Transverse colon (tissue), 4 donors: ENCODE data around the gene PCBP3. TPM values are rescaled to one million over a fixed set of nuclear protein-coding genes. Genes with fewer than 3 reads are reported as not detected.
A peak's percentile ranks its signal among the peaks of the same experiment; 100 is the strongest.
"Not testable (repeated sequence)": the region's sequence is repeated elsewhere in the genome, so short reads cannot be mapped to it uniquely, and the experiment has no call there.

Source experiments
- DNase-seq: peaks from one replicate; pipeline ENCODE4 v3.0.0-alpha.2; 2019
- H3K27ac ChIP-seq, 4 donors: fragments of 200-600 bp; sonication (generic); 2 replicates each; pipeline ENCODE4 v1.5.1; 2016 to 2018; ENCODE audit warnings: inconsistent platforms in 4 of 4
- H3K27me3 ChIP-seq: fragments of 200-600 bp; sonication (generic); 2 replicates; pipeline ENCODE4 v1.5.1; 2017; ENCODE audit warnings: inconsistent platforms
- H3K36me3 ChIP-seq, 4 donors: fragments of 200-600 bp; sonication (generic); 2 replicates each; pipeline ENCODE4 v1.5.1; 2017 to 2019; ENCODE audit warnings: inconsistent platforms in 4 of 4
- H3K4me1 ChIP-seq, 4 donors: fragments of 200-600 bp; sonication (generic); 2 replicates each; pipeline ENCODE4 v1.5.1; 2017 to 2020; ENCODE audit warnings: inconsistent platforms in 4 of 4
- H3K4me3 ChIP-seq, 4 donors: fragments of 200-600 bp; sonication (generic); 1 replicate in 1 of 4; 2 replicates in 3 of 4; pipeline versions ENCODE4 v1.5.1 to v1.6.1; 2017 to 2019; ENCODE audit warnings: inconsistent platforms in 4 of 4
- H3K9me3 ChIP-seq, 2 donors: fragments of 200-600 bp; sonication (generic); 2 replicates each; pipeline ENCODE4 v1.5.1; 2017 to 2019; ENCODE audit warnings: inconsistent platforms in 2 of 2
- EP300 ChIP-seq: sonication (generic); formaldehyde crosslinking; IDR thresholded peaks from one replicate; pipeline ENCODE4 v1.6.1; 2017; ENCODE audit warnings: antibody characterized with exemption, low read depth
- POLR2A ChIP-seq: fragments of 450-650 bp; IDR thresholded peaks from one replicate; pipeline ENCODE4 v1.6.1; 2016; ENCODE audit warnings: antibody characterized with exemption, mild to moderate bottlenecking, moderate library complexity
- POLR2AphosphoS5 ChIP-seq, 3 donors: sonication (generic); formaldehyde crosslinking; IDR thresholded peaks; one replicate each; pipeline ENCODE4 v1.6.1; 2016; ENCODE audit warnings: antibody characterized with exemption in 3 of 3
- WGBS, 2 donors: methylation state at CpG; one replicate each; pipeline ENCODE4 v1.1.5; 2018; ENCODE audit warnings: low coverage in 1 of 2; 5-methylcytosine and 5-hydroxymethylcytosine counted together
- in situ Hi-C, 4 donors: fragments of 200-750 bp; cut with MboI; loops; one replicate each; pipeline versions ENCODE4 v1.15.0 to v1.15.1; 2017; ENCODE audit warnings: low sequenced_read_pairs in 3 of 4, low pct_ligation_motif_present in 1 of 4, low pct_unique_long_range_greater_than_20kb in 1 of 4
- intact Hi-C: fragments of 100-400 bp; cut with DNase I; formaldehyde crosslinking; loops from one replicate; pipeline ENCODE4 v1.15.1; 2023; ENCODE audit warnings: low total_unique reads
- total RNA-seq, 4 donors: library from RNA; depleted of rRNA; stranded (reverse); fragments of >200 nt; gene quantifications; one replicate each; pipeline ENCODE4 v1.1.0, GENCODE V29; 2016
- TF ChIP-seq, protein P1 (sequence below), 5 experiments: fragments of 200-600 bp in 3 of 5; fragments of 450-650 bp in 2 of 5; sonication (generic) in 3 of 5; IDR thresholded peaks; 1 replicate in 2 of 5; 2 replicates in 3 of 5; pipeline ENCODE4 v1.5.1; 2016 to 2017; ENCODE audit warnings: antibody characterized with exemption in 5 of 5, inconsistent platforms in 3 of 5, mild to moderate bottlenecking in 2 of 5, moderate library complexity in 1 of 5

The PCBP3 gene
- total RNA-seq, 4 donors from 2014 or later, result 0.80 to 7.8 (median 5.3) TPM

DNA sequence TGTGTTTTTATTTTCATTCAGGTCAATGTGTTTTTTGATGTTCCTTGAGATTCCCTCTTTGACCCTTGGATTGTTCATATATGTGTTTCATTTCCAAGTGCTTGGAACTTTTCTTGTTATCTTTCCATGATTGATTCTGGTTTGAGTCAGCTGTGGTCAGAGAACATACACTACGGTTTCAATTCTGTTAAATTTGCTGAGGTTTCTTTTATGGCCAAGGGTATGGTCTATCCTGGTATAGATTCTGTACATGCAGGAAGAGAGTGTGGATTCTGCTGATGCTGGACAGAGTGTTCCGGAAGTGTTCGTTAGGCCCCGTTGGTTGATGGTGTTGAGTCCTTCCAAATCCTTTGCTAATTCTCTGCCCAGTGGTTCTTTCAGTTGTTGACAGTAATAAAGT is 239.6 kb downstream of the PCBP3 start:
- no peak for DNase-seq
- no peak for TF ChIP-seq EP300
- no peak for TF ChIP-seq POLR2AphosphoS5 (IDR thresholded peaks at IDR 0.05)
- TF ChIP-seq POLR2A, result no peak
- TF ChIP-seq, protein P1, sequence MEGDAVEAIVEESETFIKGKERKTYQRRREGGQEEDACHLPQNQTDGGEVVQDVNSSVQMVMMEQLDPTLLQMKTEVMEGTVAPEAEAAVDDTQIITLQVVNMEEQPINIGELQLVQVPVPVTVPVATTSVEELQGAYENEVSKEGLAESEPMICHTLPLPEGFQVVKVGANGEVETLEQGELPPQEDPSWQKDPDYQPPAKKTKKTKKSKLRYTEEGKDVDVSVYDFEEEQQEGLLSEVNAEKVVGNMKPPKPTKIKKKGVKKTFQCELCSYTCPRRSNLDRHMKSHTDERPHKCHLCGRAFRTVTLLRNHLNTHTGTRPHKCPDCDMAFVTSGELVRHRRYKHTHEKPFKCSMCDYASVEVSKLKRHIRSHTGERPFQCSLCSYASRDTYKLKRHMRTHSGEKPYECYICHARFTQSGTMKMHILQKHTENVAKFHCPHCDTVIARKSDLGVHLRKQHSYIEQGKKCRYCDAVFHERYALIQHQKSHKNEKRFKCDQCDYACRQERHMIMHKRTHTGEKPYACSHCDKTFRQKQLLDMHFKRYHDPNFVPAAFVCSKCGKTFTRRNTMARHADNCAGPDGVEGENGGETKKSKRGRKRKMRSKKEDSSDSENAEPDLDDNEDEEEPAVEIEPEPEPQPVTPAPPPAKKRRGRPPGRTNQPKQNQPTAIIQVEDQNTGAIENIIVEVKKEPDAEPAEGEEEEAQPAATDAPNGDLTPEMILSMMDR (IDR thresholded peaks at IDR 0.05), result no peak
- peaks cover 0 to 13% (median 5%) of the 10 kb centered on the region in 4 donors for H3K4me1 ChIP-seq
- H3K36me3 ChIP-seq, result no peaks in the 10 kb centered on the region
- intact Hi-C loops, result no loop called here
- H3K9me3 ChIP-seq, result no peaks in the 10 kb centered on the region
- in situ Hi-C loops, result no loop called here
- H3K27me3 ChIP-seq, result no peaks in the 10 kb centered on the region
- no peak overlapping the region for H3K4me3 ChIP-seq
- no peak overlapping the region for H3K27ac ChIP-seq
- WGBS, 2 donors, result 80 to 90% methylated on average over 4 of the region's 4 CpGs

DNA sequence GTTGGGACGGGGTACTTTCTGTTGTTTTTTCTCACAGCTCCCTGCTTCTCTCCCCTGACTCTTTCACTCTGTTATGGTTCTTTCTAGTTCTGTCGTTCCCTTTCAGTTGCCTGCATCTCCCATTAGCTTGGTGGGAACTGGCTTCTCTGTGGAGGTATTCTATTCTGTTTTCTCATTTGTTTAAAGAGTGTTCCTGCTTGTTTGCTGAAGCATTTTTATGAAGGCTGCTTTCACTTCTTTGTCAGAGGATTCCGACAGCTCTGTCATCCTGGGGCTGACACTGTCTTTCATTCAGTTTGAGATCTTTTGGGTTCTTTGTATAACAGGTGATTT is 242.0 kb downstream of the PCBP3 start:
- TF ChIP-seq POLR2A, result no peak
- TF ChIP-seq, protein P1 (IDR thresholded peaks at IDR 0.05), result no peak
- no peak for TF ChIP-seq POLR2AphosphoS5 (IDR thresholded peaks at IDR 0.05)
- no peak for TF ChIP-seq EP300
- no peak for DNase-seq
- Histone ChIP-seq H3K4me3 (no peak overlapping the region), H3K4me1 (peaks cover 0 to 13% (median 5%) of the 10 kb centered on the region in 4 donors), H3K27ac (peak overlapping the region in 3 of 4 donors; percentile 6 to 35 (median 27)), H3K9me3 (no peaks in the 10 kb centered on the region), H3K27me3 (no peaks in the 10 kb centered on the region), H3K36me3 (no peaks in the 10 kb centered on the region)
- 53 to 57% methylated on average over 2 to 3 of the region's 3 CpGs for WGBS, 2 donors
- intact Hi-C loops (no loop called here), in situ Hi-C loops (no loop called here)

DNA sequence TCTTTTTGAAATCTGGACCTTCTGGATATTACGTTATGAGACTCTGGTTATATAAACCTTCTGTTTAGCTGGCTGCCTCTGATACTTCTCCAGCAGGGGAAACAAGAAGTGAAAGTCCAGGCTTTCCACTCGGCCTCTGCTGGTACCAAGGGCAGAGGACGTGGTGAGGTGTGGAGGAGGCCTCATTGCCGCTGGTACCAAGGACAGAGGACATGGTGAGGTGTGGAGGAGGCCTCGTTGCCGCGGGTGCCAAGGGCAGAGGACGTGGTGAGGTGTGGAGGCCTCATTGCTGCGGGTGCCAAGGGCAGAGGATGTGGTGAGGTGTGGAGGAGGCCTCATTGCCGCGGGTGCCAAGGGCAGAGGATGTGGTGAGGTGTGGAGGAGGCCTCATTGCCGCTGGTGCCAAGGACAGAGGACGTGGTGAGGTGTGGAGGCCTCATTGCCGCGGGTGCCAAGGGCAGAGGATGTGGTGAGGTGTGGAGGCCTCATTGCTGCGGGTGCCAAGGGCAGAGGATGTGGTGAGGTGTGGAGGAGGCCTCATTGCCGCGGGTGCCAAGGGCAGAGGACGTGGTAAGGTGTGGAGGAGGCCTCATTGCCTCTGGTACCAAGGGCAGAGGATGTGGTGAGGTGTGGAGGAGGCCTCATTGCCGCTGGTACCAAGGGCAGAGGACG is 242.5 kb downstream of the PCBP3 start:
- H3K9me3 ChIP-seq, H3K4me3 ChIP-seq, in situ Hi-C loops, H3K27me3 ChIP-seq, intact Hi-C loops, DNase-seq, H3K36me3 ChIP-seq: not testable (repeated sequence)
- Histone ChIP-seq H3K27ac (peak overlapping the region in 3 of 4 donors; percentile 41 to 63 (median 59)), H3K4me1 (peaks cover 0 to 13% (median 5%) of the 10 kb centered on the region in 4 donors)
- 51 to 70% methylated on average over 6 to 15 of the region's 21 CpGs for WGBS, 2 donors

DNA sequence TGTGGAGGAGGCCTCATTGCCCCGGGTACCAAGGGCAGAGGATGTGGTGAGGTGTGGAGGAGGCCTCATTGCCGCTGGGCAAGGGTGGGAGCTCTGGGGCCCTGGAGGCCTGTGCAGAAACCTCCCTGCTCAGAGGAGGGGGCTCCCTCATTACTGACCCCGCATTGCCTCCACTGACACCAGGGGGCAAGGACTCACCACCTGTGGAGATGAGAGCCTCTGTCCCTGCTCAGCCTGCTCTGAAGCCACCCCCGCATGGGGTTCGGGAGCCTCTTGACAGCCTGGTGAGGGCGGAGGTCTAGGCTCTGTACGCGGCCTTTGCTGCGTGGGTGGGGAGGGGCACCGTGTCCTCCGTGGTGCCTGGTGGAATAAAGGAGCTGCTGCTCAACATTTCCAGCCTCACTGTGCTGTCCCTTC is 243.1 kb downstream of the PCBP3 start:
- WGBS, 2 donors, result 74% methylated on average over 11 of the region's 11 CpGs; no CpG with 5 or more reads in 1 of the 2 donors
- no peak for DNase-seq
- Histone ChIP-seq H3K27me3 (no peaks in the 10 kb centered on the region), H3K4me3 (no peak overlapping the region), H3K4me1 (peaks cover 0 to 13% (median 6%) of the 10 kb centered on the region in 4 donors), H3K9me3 (no peaks in the 10 kb centered on the region), H3K27ac (peak overlapping the region; percentile 35 to 63 (median 50)), H3K36me3 (no peaks in the 10 kb centered on the region)
- in situ Hi-C loops (no loop called here), intact Hi-C loops (no loop called here)
- TF ChIP-seq, protein P1 (IDR thresholded peaks at IDR 0.05), result no peak
- no peak for TF ChIP-seq EP300
- TF ChIP-seq POLR2AphosphoS5 (IDR thresholded peaks at IDR 0.05), result no peak
- no peak for TF ChIP-seq POLR2A
